Esophagus muscularis mucosa (tissue), 4 donors: ENCODE data around the gene SRP68. TPM values are rescaled to one million over a fixed set of nuclear protein-coding genes. Genes with fewer than 3 reads are reported as not detected.

Experiments
- DNase-seq: peaks from one replicate; pipeline ENCODE4 v3.0.0-alpha.2; 2017; ENCODE audit errors: extremely low spot score
- H3K27ac ChIP-seq, 4 donors: fragments of 200-600 bp; sonication (generic); replicated peaks in 1 of 4; 1 replicate in 3 of 4; 2 replicates in 1 of 4; pipeline ENCODE4 v1.5.1; 2016 to 2019; ENCODE audit warnings: mild to moderate bottlenecking in 1 of 4
- H3K27me3 ChIP-seq, 4 donors: fragments of 200-600 bp; sonication (generic); one replicate each; pipeline versions ENCODE4 v1.5.1 to v1.6.0; 2016 to 2019
- H3K36me3 ChIP-seq, 4 donors: fragments of 200-600 bp; sonication (generic); one replicate each; pipeline ENCODE4 v1.5.1; 2016 to 2019
- H3K4me1 ChIP-seq, 4 donors: fragments of 200-600 bp; sonication (generic); one replicate each; pipeline ENCODE4 v1.5.1; 2016 to 2019
- H3K4me3 ChIP-seq, 4 donors: fragments of 200-600 bp; sonication (generic); 1 replicate in 2 of 4; 2 replicates in 2 of 4; pipeline ENCODE4 v1.5.1; 2016 to 2019; ENCODE audit warnings: mild to moderate bottlenecking in 4 of 4, moderate library complexity in 1 of 4
- H3K9me3 ChIP-seq, 4 donors: fragments of 200-600 bp; sonication (generic); 1 replicate in 3 of 4; 2 replicates in 1 of 4; pipeline ENCODE4 v1.5.1; 2016 to 2019
- CTCF ChIP-seq, 3 experiments: fragments of 200-600 bp in 2 of 3; fragments of 450-650 bp in 1 of 3; sonication (generic) in 2 of 3; IDR thresholded peaks; one replicate each; pipeline ENCODE4 v1.5.1; 2017 to 2019; ENCODE audit warnings: antibody characterized with exemption in 3 of 3, mild to moderate bottlenecking in 2 of 3, moderate library complexity in 1 of 3
- EP300 ChIP-seq: sonication (generic); formaldehyde crosslinking; IDR thresholded peaks from one replicate; pipeline ENCODE4 v1.6.1; 2017; ENCODE audit warnings: antibody characterized with exemption
- POLR2A ChIP-seq: fragments of 450-650 bp; IDR thresholded peaks from one replicate; pipeline ENCODE4 v1.6.1; 2017; ENCODE audit warnings: antibody characterized with exemption, moderate library complexity, mild to moderate bottlenecking, low read depth
- POLR2AphosphoS5 ChIP-seq, 2 donors: sonication (generic); formaldehyde crosslinking; IDR thresholded peaks; one replicate each; pipeline ENCODE4 v1.6.1; 2017; ENCODE audit warnings: antibody characterized with exemption in 2 of 2
- WGBS: methylation state at CpG from one replicate; pipeline ENCODE4 v1.1.5; 2018; 5-methylcytosine and 5-hydroxymethylcytosine counted together
- intact Hi-C: fragments of 100-400 bp; cut with DNase I; formaldehyde crosslinking; loops from one replicate; pipeline ENCODE4 v1.15.1; 2023
- total RNA-seq, 4 donors: library from RNA; depleted of rRNA; stranded (reverse); fragments of >200 nt; gene quantifications; one replicate each; pipeline versions ENCODE4 v1.1.0 to v1.2.1, GENCODE V29; 2016

Gene SRP68
- total RNA-seq, 4 donors from 2014 or later, result 41.9 to 56.9 (median 50.0) TPM

- no peak overlapping the region for H3K27ac ChIP-seq
- no peak for DNase-seq
- H3K9me3 ChIP-seq, result no peaks in the 10 kb centered on the region
- H3K4me1 ChIP-seq, result peaks cover 0 to 9% (median 7%) of the 10 kb centered on the region in 4 donors
- TF ChIP-seq POLR2A, result no peak
- no peak for TF ChIP-seq EP300
- no peak for TF ChIP-seq CTCF (IDR thresholded peaks at IDR 0.05)
- no peak for TF ChIP-seq POLR2AphosphoS5 (IDR thresholded peaks at IDR 0.05)
- intact Hi-C loops, result no loop called here
- no peaks in the 10 kb centered on the region for H3K36me3 ChIP-seq
- 71% methylated on average over 15 of the region's 15 CpGs for WGBS
- H3K4me3 ChIP-seq, result no peak overlapping the region
- peaks cover 0 to 9% (median 0%) of the 10 kb centered on the region in 4 donors for H3K27me3 ChIP-seq
Measured at GRCh38 chr17:76013377-76013932, 58.9 kb downstream of the SRP68 start.

GRCh38 chr17:76011951-76012350 lies 60.4 kb downstream of the SRP68 start:
- Histone ChIP-seq H3K4me1 (peaks cover 0 to 9% (median 7%) of the 10 kb centered on the region in 4 donors), H3K9me3 (no peaks in the 10 kb centered on the region), H3K27ac (no peak overlapping the region), H3K36me3 (no peaks in the 10 kb centered on the region), H3K4me3 (no peak overlapping the region), H3K27me3 (peaks cover 0 to 9% (median 0%) of the 10 kb centered on the region in 4 donors)
- DNase-seq, result no peak
- WGBS, result 85% methylated on average over 5 of the region's 5 CpGs
- intact Hi-C loops, result no loop called here
- TF ChIP-seq POLR2AphosphoS5 (IDR thresholded peaks at IDR 0.05) (no peak), POLR2A (no peak), CTCF (IDR thresholded peaks at IDR 0.05) (no peak), EP300 (no peak)

DNA sequence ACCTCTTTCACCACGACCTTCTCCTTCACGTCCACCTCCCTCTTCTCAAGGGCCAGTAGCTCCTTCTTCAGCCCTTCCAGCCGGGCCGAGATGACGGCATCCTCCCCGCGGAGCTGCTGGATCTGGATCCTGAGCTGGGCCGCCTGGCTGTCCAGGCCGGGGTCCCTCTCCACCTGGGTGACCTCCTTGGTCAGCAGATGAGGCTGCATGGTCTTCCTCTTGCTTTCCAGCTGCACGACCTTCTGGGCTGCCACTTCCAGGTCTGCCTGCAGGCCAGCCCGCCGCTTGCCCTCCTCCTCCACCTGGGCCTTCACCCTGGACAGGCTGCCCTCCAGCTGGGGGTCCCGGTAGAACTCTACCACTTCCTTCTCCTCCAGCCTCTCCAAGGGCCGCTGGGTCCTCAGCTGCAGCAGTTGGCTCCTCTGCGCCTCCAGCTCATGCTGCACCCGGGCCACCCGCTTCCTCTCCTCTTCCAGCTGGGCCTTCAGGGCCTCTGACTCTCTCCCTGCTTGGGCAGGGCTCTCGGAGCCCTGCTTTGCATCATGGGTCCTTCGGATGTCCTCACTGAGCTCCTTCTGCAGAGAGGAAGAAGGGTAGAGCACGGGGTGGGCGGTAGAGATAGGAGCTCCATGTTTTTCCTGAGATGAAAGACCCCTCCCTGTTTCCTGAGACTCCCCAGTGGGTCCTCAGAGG lies 62.2 kb downstream of the SRP68 start:
- Histone ChIP-seq H3K4me1 (peaks cover 0 to 17% (median 11%) of the 10 kb centered on the region in 4 donors), H3K4me3 (no peak overlapping the region), H3K9me3 (no peaks in the 10 kb centered on the region), H3K36me3 (no peaks in the 10 kb centered on the region), H3K27ac (no peak overlapping the region), H3K27me3 (peaks cover 0 to 8% (median 0%) of the 10 kb centered on the region in 4 donors)
- TF ChIP-seq POLR2AphosphoS5 (IDR thresholded peaks at IDR 0.05) (no peak), CTCF (IDR thresholded peaks at IDR 0.05) (no peak), POLR2A (no peak), EP300 (no peak)
- WGBS, result 85% methylated on average over 21 of the region's 21 CpGs
- intact Hi-C loops, result no loop called here
- DNase-seq, result no peak

- Histone ChIP-seq H3K36me3 (no peaks in the 10 kb centered on the region), H3K4me3 (no peak overlapping the region), H3K4me1 (peaks cover 0 to 16% (median 9%) of the 10 kb centered on the region in 4 donors), H3K27ac (no peak overlapping the region), H3K9me3 (no peaks in the 10 kb centered on the region), H3K27me3 (peaks cover 0 to 1% (median 0%) of the 10 kb centered on the region in 4 donors)
- no peak for TF ChIP-seq EP300
- no peak for TF ChIP-seq POLR2AphosphoS5 (IDR thresholded peaks at IDR 0.05)
- TF ChIP-seq POLR2A, result no peak
- no peak for TF ChIP-seq CTCF (IDR thresholded peaks at IDR 0.05)
- intact Hi-C loops, result no loop called here
- 95% methylated on average over 20 of the region's 20 CpGs for whole genome bisulfite sequencing
- DNase-seq, result no peak
Measured at GRCh38 chr17:76009447-76009846, 62.9 kb downstream of the SRP68 start.
